ENCODE data around the gene MOCOS.

- no peak for TF ChIP-seq CTCF (IDR thresholded peaks at IDR 0.05 in 2 of 3, conservative IDR thresholded peaks at IDR 0.05 in 1 of 3; ENCODE audit: borderline replicate concordance in 1 of 3, insufficient read depth in 1 of 3, low read depth in 2 of 3, low read length in 2 of 3)
- no peak for TF ChIP-seq POLR2A (IDR thresholded peaks at IDR 0.05; ENCODE audit: borderline replicate concordance, extremely low read depth, insufficient read depth, insufficient read length)
- no peak for TF ChIP-seq YY1 (IDR thresholded peaks at IDR 0.05; ENCODE audit: extremely low read depth, insufficient replicate concordance, low read depth, low read length)
- no peak for TF ChIP-seq REST (IDR thresholded peaks at IDR 0.05; ENCODE audit: low read depth)
Measured at GRCh38 chr18:36241831-36242230, 54.5 kb downstream of the MOCOS start.
